ENCODE results near the gene TDRD12.

DNA sequence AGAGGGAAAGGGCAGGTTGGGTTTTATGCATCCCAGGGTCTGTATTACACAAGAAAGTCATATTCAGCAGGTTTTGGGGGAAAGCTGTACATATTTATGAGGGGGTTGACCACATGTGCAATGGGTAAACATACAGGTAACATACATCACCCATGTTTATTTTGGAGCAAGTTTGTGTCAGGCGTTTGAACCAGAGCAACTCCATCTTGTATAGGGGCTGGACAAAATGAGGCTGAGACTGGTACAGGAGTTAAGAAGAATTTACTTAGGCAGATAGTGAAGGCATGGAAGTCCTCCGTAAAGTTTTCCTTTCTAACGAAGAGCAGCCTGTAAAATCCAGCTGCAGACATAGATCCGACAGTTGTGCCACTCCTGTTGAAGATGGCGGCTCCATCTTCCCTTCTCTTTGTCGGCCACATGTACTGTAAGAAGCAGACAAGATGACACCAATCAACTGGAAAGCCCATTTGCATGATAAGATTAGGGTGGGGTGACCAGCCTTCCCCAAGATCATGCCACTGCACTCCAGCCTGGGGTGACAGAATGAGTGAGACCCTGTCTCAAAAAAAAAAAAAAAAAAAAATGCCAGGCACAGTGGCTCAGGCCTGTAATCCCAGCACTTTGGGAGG lies 32.6 kb upstream of the TDRD12 start:
- TF ChIP-seq, protein P1, sequence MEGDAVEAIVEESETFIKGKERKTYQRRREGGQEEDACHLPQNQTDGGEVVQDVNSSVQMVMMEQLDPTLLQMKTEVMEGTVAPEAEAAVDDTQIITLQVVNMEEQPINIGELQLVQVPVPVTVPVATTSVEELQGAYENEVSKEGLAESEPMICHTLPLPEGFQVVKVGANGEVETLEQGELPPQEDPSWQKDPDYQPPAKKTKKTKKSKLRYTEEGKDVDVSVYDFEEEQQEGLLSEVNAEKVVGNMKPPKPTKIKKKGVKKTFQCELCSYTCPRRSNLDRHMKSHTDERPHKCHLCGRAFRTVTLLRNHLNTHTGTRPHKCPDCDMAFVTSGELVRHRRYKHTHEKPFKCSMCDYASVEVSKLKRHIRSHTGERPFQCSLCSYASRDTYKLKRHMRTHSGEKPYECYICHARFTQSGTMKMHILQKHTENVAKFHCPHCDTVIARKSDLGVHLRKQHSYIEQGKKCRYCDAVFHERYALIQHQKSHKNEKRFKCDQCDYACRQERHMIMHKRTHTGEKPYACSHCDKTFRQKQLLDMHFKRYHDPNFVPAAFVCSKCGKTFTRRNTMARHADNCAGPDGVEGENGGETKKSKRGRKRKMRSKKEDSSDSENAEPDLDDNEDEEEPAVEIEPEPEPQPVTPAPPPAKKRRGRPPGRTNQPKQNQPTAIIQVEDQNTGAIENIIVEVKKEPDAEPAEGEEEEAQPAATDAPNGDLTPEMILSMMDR (IDR thresholded peaks at IDR 0.05), result no peak
- TF ChIP-seq POLR2A (IDR thresholded peaks at IDR 0.05), result no peak
